ENCODE results near the gene LRRC8A.

- TF ChIP-seq EZH2phosphoT487 (IDR thresholded peaks at IDR 0.05; ENCODE audit: insufficient read depth, low read depth) (no peak), EZH2 (IDR thresholded peaks at IDR 0.05; ENCODE audit: insufficient read depth, poor library complexity, severe bottlenecking) (no peak)
Measured at GRCh38 chr9:128943832-128944620, 62.1 kb downstream of the LRRC8A start.
